ENCODE measurements around the gene OR56B1.

Gene OR56B1

GRCh38 chr11:5753943-5754342 lies 17.7 kb downstream of the OR56B1 start, which contains the start of gene OR52N4:
Gene OR52N4, plus strand, starts transcription at chr11:5754243. Its CDS starts 498 bp downstream, at chr11:5754741.
- no peak for DNase-seq (ENCODE audit: low read depth)
- TF ChIP-seq CTCF (conservative IDR thresholded peaks at IDR 0.05; ENCODE audit: low read depth, low read length), result no peak
- no peak within 1 kb of the TSS for H3K4me3 ChIP-seq (ENCODE audit: low read length)

- DNase-seq (ENCODE audit: low read depth), result no peak
- no peak overlapping the region for H3K4me3 ChIP-seq (ENCODE audit: low read length)
- no peak for TF ChIP-seq CTCF (conservative IDR thresholded peaks at IDR 0.05; ENCODE audit: low read depth, low read length)
Measured at GRCh38 chr11:5767056-5767455, 30.8 kb downstream of the OR56B1 start.

- no peak within 1 kb of the TSS for H3K4me3 ChIP-seq (ENCODE audit: low read length)
- DNase-seq (ENCODE audit: low read depth), result no peak
- TF ChIP-seq CTCF (conservative IDR thresholded peaks at IDR 0.05; ENCODE audit: low read depth, low read length), result no peak
Measured at GRCh38 chr11:5783255-5783654, 47.0 kb downstream of the OR56B1 start, which contains the start of gene OR52N5. Gene OR52N5, minus strand, starts transcription at chr11:5783355. Its CDS starts 4,721 bp downstream, at chr11:5778634.

Data from retinal pigment epithelial cell (primary cell).